VCaP (cell line): ENCODE data around the gene ZMYM4.

Experiments used
- H3K27ac ChIP-seq: fragments of 450-650 bp; 2 replicates; pipeline ENCODE4 v1.5.1; 2017
- TF ChIP-seq, protein P1 (sequence below): fragments of 450-650 bp; conservative IDR thresholded peaks from 2 replicates; pipeline ENCODE4 v1.5.1; 2017; ENCODE audit warnings: mild to moderate bottlenecking, moderate library complexity

ZMYM4 gene

DNA sequence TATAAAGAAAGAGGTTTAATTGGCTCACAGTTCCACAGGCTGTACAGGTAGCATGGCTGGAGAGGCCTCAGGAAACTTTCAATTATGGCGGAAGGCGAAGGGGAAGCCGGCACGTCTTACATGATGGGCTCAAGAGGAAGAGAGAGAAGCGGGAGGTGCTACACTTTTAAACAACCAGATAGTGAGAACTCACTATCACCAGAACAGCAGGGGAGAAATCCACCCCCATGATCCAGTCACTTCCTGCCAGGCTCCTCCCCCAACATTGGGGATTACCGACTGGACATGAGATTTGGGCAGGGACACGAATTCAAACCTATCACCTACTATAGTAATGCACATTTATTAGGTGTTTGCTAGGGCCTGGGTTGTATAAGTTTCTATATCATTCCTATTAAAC lies 117.8 kb downstream of the ZMYM4 start:
- no peak overlapping the region for H3K27ac ChIP-seq
- TF ChIP-seq, protein P1, sequence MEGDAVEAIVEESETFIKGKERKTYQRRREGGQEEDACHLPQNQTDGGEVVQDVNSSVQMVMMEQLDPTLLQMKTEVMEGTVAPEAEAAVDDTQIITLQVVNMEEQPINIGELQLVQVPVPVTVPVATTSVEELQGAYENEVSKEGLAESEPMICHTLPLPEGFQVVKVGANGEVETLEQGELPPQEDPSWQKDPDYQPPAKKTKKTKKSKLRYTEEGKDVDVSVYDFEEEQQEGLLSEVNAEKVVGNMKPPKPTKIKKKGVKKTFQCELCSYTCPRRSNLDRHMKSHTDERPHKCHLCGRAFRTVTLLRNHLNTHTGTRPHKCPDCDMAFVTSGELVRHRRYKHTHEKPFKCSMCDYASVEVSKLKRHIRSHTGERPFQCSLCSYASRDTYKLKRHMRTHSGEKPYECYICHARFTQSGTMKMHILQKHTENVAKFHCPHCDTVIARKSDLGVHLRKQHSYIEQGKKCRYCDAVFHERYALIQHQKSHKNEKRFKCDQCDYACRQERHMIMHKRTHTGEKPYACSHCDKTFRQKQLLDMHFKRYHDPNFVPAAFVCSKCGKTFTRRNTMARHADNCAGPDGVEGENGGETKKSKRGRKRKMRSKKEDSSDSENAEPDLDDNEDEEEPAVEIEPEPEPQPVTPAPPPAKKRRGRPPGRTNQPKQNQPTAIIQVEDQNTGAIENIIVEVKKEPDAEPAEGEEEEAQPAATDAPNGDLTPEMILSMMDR, result no peak

DNA sequence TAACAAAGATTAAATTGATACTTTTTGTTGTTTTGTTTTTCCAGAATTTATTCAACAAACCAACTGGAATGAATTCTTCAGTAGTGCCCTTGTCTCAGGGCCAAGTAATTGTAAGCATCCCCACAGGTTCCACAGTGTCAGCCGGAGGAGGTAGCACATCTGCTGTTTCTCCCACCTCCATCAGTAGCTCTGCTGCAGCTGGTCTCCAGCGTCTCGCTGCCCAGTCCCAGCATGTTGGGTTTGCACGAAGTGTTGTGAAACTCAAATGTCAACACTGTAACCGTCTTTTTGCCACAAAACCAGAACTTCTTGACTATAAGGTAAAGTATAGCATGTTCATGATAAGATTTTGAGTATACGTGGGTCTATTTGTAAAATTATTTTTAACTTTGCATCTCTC lies 118.5 kb downstream of the ZMYM4 start:
- TF ChIP-seq, protein P1, result no peak

DNA sequence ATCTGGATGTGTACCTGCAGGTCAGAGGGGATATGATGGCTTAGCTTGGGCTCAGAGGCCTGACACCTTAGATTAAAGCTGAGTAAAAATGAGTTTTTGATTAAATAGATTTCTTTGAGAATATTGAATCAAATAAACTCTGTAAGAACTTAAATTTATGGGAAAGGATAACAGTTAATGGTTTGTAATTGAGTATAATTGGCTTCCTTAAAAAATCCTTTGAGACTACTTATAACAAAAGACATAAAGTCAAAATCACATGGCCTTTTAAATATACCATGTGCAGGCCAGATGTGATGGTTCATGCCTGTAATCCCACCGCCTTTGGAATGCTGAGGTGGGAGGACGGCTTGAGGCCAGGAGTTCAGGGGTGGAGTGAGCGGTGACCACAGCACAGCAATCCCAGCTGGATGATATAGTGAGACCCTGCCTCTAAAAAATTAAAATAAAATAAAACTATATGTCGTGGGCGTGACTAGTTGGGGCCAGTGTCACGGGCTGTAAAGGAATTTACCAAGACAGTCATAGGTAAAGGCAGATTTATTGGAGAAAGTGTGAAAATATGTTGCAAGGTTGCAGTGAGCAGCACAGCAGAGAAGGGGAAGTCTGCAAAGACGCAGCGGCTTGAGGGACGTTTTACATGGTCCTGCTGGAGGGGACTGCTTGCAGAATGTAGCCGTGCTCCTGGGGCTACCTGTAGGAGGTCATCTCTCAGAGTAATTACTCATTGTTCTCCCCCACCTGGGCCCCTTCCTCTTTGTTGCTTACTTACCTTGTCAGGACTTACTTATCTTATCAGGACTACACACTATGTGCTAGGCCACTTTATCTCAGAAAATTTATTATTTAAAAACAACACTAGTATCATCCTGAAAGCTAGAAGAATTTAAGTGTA lies 122.3 kb downstream of the ZMYM4 start:
- H3K27ac ChIP-seq, result no peak overlapping the region
- TF ChIP-seq, protein P1, result no peak

More for the DNA sequence above, 118.5 kb downstream of the ZMYM4 start:
- no peak overlapping the region for H3K27ac ChIP-seq

DNA sequence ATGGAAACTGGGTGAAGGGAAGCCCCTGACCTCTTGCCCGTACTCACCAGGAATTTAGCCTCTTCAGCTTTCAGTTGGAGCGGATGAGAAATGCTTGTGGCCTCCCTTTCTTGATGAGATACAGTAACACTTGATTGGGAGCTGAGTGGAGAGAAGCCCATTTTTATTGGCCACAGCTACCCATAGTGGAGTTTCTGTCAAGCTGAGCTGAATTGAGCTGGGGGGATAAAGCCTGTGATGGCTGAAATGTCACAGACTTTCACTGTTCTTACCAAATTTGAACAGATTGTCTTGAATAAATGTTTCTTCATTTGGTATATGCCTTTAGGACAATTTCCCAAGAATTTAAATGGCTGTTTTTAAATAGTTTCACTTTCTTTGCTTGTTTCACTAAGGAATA lies 125.9 kb downstream of the ZMYM4 start:
- TF ChIP-seq, protein P1, result no peak
- H3K27ac ChIP-seq, result no peak overlapping the region

DNA sequence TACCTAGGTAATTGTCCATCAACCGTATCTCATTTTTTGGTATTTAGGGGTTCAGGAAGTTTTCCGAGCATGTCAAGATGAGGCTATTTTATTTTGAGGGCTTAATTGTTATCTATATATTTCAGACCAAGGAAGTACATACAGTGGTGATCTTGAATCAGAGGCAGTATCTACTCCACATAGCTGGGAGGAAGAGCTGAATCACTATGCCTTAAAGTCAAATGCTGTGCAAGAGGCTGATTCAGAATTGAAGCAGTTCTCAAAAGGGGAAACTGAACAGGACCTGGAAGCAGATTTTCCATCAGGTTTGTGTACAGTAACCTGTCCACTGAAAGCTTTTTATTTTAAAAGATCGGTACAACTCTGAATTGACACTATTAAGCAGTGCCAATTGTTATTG lies 130.2 kb downstream of the ZMYM4 start:
- no peak overlapping the region for H3K27ac ChIP-seq
- TF ChIP-seq, protein P1, result no peak

DNA sequence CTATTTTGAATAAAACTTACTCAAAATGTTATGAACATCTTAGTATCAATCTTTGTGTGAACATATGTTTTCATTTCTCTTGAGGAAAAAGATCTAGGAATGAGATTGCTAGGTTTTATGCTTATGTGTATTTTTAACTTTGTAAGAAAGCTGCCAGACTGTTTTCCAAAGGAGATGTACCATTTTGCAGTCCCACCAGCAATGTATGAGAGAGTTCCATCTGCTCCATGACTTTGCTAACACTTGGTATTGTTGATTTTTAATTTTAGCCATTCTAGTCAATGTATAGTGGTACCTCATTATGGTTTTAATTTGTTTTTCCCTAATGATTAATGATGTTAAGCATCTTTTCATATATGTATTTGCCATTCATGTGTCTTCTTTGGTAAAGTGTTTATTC lies 132.5 kb downstream of the ZMYM4 start:
- TF ChIP-seq, protein P1, result no peak
- no peak overlapping the region for H3K27ac ChIP-seq

DNA sequence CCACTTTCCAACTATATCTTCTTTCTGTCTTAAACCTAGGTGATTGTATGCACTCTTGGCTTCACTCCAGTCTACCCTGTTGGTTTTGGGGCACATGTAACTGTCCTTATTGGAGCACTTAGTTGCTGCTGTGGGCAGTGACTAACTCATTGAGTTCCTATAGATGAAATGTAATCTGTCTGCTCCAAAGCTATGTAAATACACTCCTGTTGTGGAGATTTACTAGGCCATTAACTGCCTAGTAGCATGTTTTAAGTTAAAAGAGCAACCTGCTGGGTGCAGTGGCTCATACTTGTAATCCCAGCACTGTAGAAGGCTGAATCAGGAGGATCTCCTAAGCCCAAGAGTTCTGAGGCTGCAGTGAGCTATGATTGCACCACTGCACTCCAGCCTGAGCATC lies 137.6 kb downstream of the ZMYM4 start:
- TF ChIP-seq, protein P1, result no peak
- no peak overlapping the region for H3K27ac ChIP-seq
